Endometrium (tissue), 2 donors: ENCODE measurements around the gene PRXL2A.
"Not testable (repeated sequence)": the region's sequence is repeated elsewhere in the genome, so short reads cannot be mapped to it uniquely, and the experiment has no call there.

Source experiments
- FAIRE-seq: peaks from 2 replicates; lab custom pipeline; 2012; peaks lifted over from hg19 to GRCh38; lab: Jason Lieb, UNC
- donor health status: control.
- donor health status: control.

The PRXL2A gene

GRCh38 chr10:80462299-80462980 lies 54.1 kb downstream of the PRXL2A start:
- FAIRE-seq, result no peak

GRCh38 chr10:80462981-80463741 lies 54.8 kb downstream of the PRXL2A start:
- FAIRE-seq, result no peak

- no peak for FAIRE-seq
Observed at GRCh38 chr10:80463868-80464267, 55.5 kb downstream of the PRXL2A start.

- FAIRE-seq, result no peak
Observed at GRCh38 chr10:80464557-80465450, 56.5 kb downstream of the PRXL2A start.

- no peak for FAIRE-seq
Observed at GRCh38 chr10:80465451-80465835, 57.1 kb downstream of the PRXL2A start.

- no peak for FAIRE-seq
Observed at GRCh38 chr10:80465839-80466590, 57.7 kb downstream of the PRXL2A start.

- FAIRE-seq, result no peak
Observed at GRCh38 chr10:80466724-80467326, 58.5 kb downstream of the PRXL2A start.

GRCh38 chr10:80468002-80468401 lies 59.7 kb downstream of the PRXL2A start:
- no peak for FAIRE-seq

- FAIRE-seq, result no peak
Observed at GRCh38 chr10:80468806-80469421, 60.6 kb downstream of the PRXL2A start.

GRCh38 chr10:80470266-80470665 lies 61.9 kb downstream of the PRXL2A start:
- FAIRE-seq, result no peak

GRCh38 chr10:80471001-80471400 lies 62.6 kb downstream of the PRXL2A start:
- FAIRE-seq, result no peak

GRCh38 chr10:80471715-80472233 lies 63.4 kb downstream of the PRXL2A start:
- FAIRE-seq, result no peak

- FAIRE-seq, result no peak
Observed at GRCh38 chr10:80472234-80473095, 64.1 kb downstream of the PRXL2A start.

- no peak for FAIRE-seq
Observed at GRCh38 chr10:80473096-80473657, 64.8 kb downstream of the PRXL2A start.

- no peak for FAIRE-seq
Observed at GRCh38 chr10:80473692-80474596, 65.6 kb downstream of the PRXL2A start.

- FAIRE-seq, result no peak
Observed at GRCh38 chr10:80474597-80474910, 66.2 kb downstream of the PRXL2A start.

GRCh38 chr10:80474941-80475340 lies 66.6 kb downstream of the PRXL2A start:
- no peak for FAIRE-seq

GRCh38 chr10:80475641-80476040 lies 67.3 kb downstream of the PRXL2A start:
- FAIRE-seq, result not testable (repeated sequence)

GRCh38 chr10:80476685-80477084 lies 68.3 kb downstream of the PRXL2A start:
- no peak for FAIRE-seq
